ENCODE data around the gene REM1. TPM values are rescaled to one million over a fixed set of nuclear protein-coding genes. Genes with fewer than 3 reads are reported as not detected.

REM1 gene
- total RNA-seq, 1 experiment from 2014 or later, result not detected

Other genes with a start within 250 kb of the REM1 start
- gene DEFB115, start 217.6 kb upstream of the REM1 start, total RNA-seq (2014; rRNA removed; shearing (Covaris generic)), result not detected in 2 replicates
- not detected in 2 replicates for gene DEFB116, start 166.7 kb upstream of the REM1 start, total RNA-seq (2014; rRNA removed; shearing (Covaris generic))
- not detected in 2 replicates for gene DEFB118, start 106.7 kb upstream of the REM1 start, total RNA-seq (2014; rRNA removed; shearing (Covaris generic))
- not detected in 2 replicates for gene DEFB119, start 84.7 kb upstream of the REM1 start, total RNA-seq (2014; rRNA removed; shearing (Covaris generic))
- gene DEFB121, start 69.1 kb upstream of the REM1 start, total RNA-seq (2014; rRNA removed; shearing (Covaris generic)), result not detected in 2 replicates
- not detected in 2 replicates for gene DEFB123, start 34.7 kb upstream of the REM1 start, total RNA-seq (2014; rRNA removed; shearing (Covaris generic))
- gene DEFB124, start 161 bp upstream of the REM1 start, total RNA-seq (2014; rRNA removed; shearing (Covaris generic)), result not detected in 2 replicates
- gene HM13, start 39.2 kb downstream of the REM1 start, total RNA-seq (2014; rRNA removed; shearing (Covaris generic)), result 63.9 and 65.0 TPM in 2 replicates
- 424 and 491 TPM in 2 replicates for gene ID1, start 130.0 kb downstream of the REM1 start, total RNA-seq (2014; rRNA removed; shearing (Covaris generic))
- 0.21 TPM in 1 of 2 replicates, not detected in the other for gene COX4I2, start 162.6 kb downstream of the REM1 start, total RNA-seq (2014; rRNA removed; shearing (Covaris generic))
- gene BCL2L1, start 247.6 kb downstream of the REM1 start, total RNA-seq (2014; rRNA removed; shearing (Covaris generic)), result 38.5 and 53.6 TPM in 2 replicates

All from H7 (cell line).